ENCODE data around the gene DNAJB1. TPM values are rescaled to one million over a fixed set of nuclear protein-coding genes. Genes with fewer than 3 reads are reported as not detected.
A peak's percentile ranks its signal among the peaks of the same experiment; 100 is the strongest.

The DNAJB1 gene
- total RNA-seq, 1 experiment from 2014 or later: 54.5 TPM

- CTCF ChIA-PET: interaction anchor here (0.7 to 3.4 kb wide), 5 partner anchors 8 to 60 kb away, joined by 3 to 16 read pairs (median 3); partner anchors contain the start of gene DNAJB1
These were observed 7.6 kb downstream of the DNAJB1 start for GRCh38 chr19:14510311-14511228.

GRCh38 chr19:14507704-14508542, 10.3 kb downstream of the DNAJB1 start:
- ATAC-seq (no peak), DNase-seq (ENCODE audit: low spot score) (no peak)
- no peak overlapping the region for H3K27ac Mint-ChIP-seq
- H3K27me3 Mint-ChIP-seq (ENCODE audit: low read depth): peaks cover 8% of the 10 kb centered on the region; the same call in 1 of the 2 replicates
- H3K4me3 Mint-ChIP-seq: no peak overlapping the region
- H3K4me1 Mint-ChIP-seq: peaks cover 6% of the 10 kb centered on the region
- no peaks in the 10 kb centered on the region for H3K9me3 Mint-ChIP-seq
- ChIA-PET CTCF (interaction anchor here (1.3 to 3.4 kb wide), 5 partner anchors 28 to 49 kb away, joined by 5 to 14 read pairs (median 9); partner anchors contain the start of gene PTGER1), POLR2A (interaction anchor here (0.7 kb wide), 1 partner anchor 12 kb away, joined by 7 read pairs; no protein-coding TSS in a partner anchor)
- no peak for TF ChIP-seq FOXP4 (CRISPR knock-in tag; IDR thresholded peaks at IDR 0.05)
- no peak for TF ChIP-seq ZNF512 (CRISPR knock-in tag; IDR thresholded peaks at IDR 0.05; ENCODE audit: borderline replicate concordance)
- no peak for TF ChIP-seq GRHL2 (CRISPR knock-in tag; IDR thresholded peaks at IDR 0.05; ENCODE audit: insufficient replicate concordance, severe bottlenecking)
- no peak for TF ChIP-seq TCF7 (CRISPR knock-in tag; IDR thresholded peaks at IDR 0.05; ENCODE audit: low read depth)
- TF ChIP-seq ZNF671 (CRISPR knock-in tag; IDR thresholded peaks at IDR 0.05): no peak
- TF ChIP-seq ZNF396 (CRISPR knock-in tag; IDR thresholded peaks at IDR 0.05; ENCODE audit: borderline replicate concordance): no peak
- TF ChIP-seq ERG (CRISPR knock-in tag; IDR thresholded peaks at IDR 0.05): no peak
- TF ChIP-seq MXD4 (CRISPR knock-in tag; IDR thresholded peaks at IDR 0.05; ENCODE audit: borderline replicate concordance): no peak
- TF ChIP-seq ELF4 (CRISPR knock-in tag; IDR thresholded peaks at IDR 0.05; ENCODE audit: low read depth): no peak
- TF ChIP-seq ZNF416 (CRISPR knock-in tag; IDR thresholded peaks at IDR 0.05): no peak
- no peaks in the 10 kb centered on the region for H3K36me3 Mint-ChIP-seq

More at GRCh38 chr19:14510311-14511228, 7.6 kb downstream of the DNAJB1 start:
- TF ChIP-seq GRHL2 (CRISPR knock-in tag; IDR thresholded peaks at IDR 0.05; ENCODE audit: insufficient replicate concordance, severe bottlenecking) (no peak), NFE2L1 (CRISPR knock-in tag; IDR thresholded peaks at IDR 0.05) (no peak), GABPB1 (CRISPR knock-in tag; IDR thresholded peaks at IDR 0.05) (peak; percentile 74), MYBL2 (CRISPR knock-in tag; IDR thresholded peaks at IDR 0.05) (no peak)
- Mint-ChIP-seq H3K9me3 (no peaks in the 10 kb centered on the region), H3K36me3 (peaks cover 12% of the 10 kb centered on the region), H3K4me3 (no peak overlapping the region), H3K27ac (no peak overlapping the region; the same call in 1 of the 2 replicates), H3K4me1 (peaks cover 6% of the 10 kb centered on the region), H3K27me3 (ENCODE audit: low read depth) (no peaks in the 10 kb centered on the region)
- POLR2A ChIA-PET: interaction anchor here (0.6 to 1.1 kb wide), 2 partner anchors 14 to 35 kb away, joined by 4 to 5 read pairs; no protein-coding TSS in a partner anchor
- no peak for ATAC-seq
- no peak for DNase-seq (ENCODE audit: low spot score)

Data from WTC11 (cell line).